GM19043 (cell line): ENCODE results near the gene MS4A13.
A peak's percentile ranks its signal among the peaks of the same experiment; 100 is the strongest.
"Not testable (repeated sequence)": the region's sequence is repeated elsewhere in the genome, so short reads cannot be mapped to it uniquely, and the experiment has no call there.

Source experiments
- ATAC-seq: cut with Tn5 transposase; IDR thresholded peaks from one replicate; pipeline ENCODE4 v1.9.1; 2021; ENCODE audit warnings: low read depth; ENCODE audit not compliant: unreplicated experiment

MS4A13 gene

GRCh38 chr11:60515144-60515855, at the start of gene MS4A13:
Gene MS4A13 (plus strand): TSS chr11:60515392. CDS start chr11:60518084, 2,692 bp downstream.
- no peak for ATAC-seq

GRCh38 chr11:60468829-60469228, 46.4 kb upstream of the MS4A13 start:
- no peak for ATAC-seq

- no peak for ATAC-seq
These were observed 45.5 kb upstream of the MS4A13 start for GRCh38 chr11:60469723-60470122.

- peak; percentile 68 for ATAC-seq
These were observed 38.2 kb upstream of the MS4A13 start for GRCh38 chr11:60477035-60477445.

- no peak for ATAC-seq
These were observed 32.8 kb upstream of the MS4A13 start for GRCh38 chr11:60482361-60482760.

DNA sequence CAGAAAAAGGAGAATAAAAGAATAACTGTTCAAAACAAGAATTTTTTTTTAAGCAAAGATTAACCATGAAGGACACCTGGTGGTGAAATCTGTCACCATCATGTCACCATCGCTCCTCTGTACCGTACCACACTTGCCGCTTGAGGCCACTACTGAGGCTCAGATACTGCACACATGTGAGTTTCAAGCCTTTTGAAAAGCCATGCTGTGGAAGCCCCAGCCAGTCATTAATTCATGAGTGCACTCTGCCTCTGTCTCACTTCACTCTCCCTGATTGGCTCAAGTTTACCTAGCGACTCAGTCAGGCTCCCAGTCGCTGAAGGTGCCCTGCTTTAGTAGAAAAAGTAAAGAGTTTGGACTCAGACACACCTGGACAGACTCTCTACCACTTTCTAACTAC, 29.2 kb upstream of the MS4A13 start:
- ATAC-seq = peak; percentile 98

DNA sequence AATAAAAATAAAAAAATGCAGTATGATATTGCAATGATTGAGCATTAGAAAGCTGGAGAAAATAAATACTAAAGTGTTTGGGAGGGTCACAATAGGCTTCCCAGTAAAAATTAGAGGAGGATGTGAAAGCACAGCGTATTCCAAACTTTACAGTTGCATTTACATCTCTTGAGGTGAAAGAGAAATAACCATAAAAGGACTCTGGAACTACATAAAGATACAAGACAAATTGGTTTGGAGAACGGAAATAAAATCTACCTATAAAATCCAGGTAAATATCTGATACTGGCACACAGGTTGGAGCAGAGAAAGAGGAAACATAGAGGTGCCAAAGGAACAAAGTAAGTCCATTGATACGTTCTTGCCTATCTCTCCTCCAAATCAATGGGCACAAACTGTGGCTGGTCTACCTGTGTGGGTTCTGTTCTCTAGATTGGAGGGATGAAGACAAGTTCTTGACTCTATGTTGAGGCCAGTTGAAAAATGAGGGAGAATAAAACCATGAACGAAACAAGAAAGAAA, 22.6 kb upstream of the MS4A13 start, which contains the start of gene MS4A12:
Gene MS4A12 (plus strand): TSS at position 291 of the 522 bp plus-strand sequence. CDS start 4,541 bp downstream, outside the sequence.
- ATAC-seq = no peak

DNA sequence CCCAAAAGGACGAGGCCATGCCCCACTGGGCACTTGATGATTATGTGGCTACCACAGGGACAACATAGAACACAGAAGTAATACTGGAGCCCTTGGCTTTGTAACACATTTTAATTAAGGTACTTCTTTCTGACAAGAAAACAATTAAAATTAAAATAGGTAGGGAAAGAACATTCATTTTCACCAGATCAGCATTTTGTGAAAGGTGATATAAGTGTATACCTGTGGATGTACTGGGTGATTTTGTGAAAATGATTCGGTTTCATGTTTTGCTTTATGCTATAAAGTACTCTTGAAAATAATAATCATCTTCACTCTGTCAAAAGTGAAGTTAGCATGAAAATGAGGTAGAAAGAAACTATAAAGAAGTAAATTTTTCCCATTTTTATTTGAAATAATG, 21.7 kb upstream of the MS4A13 start:
- ATAC-seq = no peak

DNA sequence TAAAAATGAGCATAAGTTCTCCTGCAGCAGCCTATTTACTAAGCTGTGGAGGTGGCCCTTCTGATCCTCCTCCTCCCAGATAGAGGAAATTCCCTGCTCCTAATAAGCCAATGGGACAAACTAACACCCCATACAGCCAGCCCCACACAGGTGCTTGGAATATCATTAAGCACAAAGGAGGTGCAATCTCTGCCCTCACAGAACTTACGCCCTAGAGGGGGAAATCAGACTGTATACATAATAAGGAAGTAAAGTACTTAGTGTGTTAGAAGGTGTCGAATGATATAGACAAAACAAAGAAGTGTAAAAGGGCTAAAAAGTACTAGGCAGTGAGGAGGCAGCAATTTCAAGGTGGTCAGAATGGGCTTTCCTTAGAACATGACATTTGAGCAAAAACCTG, 16.8 kb upstream of the MS4A13 start:
- no peak for ATAC-seq

GRCh38 chr11:60498853-60499252, 16.3 kb upstream of the MS4A13 start:
- no peak for ATAC-seq

DNA sequence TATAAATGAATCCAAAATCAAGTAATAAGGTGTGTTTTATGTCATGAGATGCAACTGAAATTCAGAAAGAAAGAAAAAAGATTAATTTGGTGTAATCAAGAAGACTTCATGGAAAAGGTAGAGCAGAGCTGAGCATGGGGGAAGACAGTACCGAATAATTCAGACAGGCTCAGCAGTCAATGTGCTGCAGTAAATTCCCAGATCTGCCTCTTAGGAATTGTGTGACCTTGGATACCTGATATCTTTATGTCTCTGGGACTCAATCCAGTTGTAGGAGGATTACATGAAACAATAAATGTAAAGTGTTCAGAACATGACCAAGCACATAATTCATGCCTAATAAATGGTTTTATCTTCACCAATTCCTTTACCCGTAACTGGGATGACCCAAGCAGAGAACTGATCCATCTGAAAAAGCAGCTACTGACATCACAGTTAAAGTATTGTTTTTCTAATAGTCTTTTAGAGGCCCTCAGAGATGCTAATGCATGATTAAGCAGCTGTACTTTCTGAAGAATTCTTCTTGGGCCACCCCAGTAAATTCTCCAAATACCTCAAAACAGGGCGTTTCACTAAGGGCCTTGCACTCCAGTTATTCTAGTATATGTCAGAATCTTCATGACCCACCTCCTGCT, 14.8 kb upstream of the MS4A13 start:
- ATAC-seq = no peak

DNA sequence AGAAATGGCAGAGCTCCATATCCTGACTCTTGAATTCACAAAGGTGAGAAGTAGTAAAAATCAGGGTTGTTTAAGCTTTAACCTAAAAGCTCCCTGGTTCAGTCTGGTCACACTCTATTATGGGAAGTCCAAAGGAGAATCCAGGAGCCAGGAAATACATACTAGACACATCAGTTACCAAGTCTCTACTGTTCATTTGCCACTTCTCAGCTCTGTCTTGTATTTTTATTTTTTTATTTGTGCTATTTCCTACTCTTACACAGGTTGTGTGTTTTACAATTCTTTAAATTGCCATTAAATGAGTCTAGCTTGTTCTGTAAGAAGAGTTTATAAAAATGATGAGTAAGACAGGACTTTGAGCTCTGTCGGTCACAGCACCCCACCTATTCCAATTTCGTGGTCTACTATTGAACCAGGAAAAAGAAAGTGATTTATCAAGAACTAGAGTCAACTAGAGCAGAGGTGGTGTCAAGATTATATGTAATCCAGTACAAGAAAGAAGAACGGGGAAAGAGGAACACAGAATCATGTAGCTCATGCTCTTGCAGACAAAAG, 12.9 kb upstream of the MS4A13 start:
- no peak for ATAC-seq

DNA sequence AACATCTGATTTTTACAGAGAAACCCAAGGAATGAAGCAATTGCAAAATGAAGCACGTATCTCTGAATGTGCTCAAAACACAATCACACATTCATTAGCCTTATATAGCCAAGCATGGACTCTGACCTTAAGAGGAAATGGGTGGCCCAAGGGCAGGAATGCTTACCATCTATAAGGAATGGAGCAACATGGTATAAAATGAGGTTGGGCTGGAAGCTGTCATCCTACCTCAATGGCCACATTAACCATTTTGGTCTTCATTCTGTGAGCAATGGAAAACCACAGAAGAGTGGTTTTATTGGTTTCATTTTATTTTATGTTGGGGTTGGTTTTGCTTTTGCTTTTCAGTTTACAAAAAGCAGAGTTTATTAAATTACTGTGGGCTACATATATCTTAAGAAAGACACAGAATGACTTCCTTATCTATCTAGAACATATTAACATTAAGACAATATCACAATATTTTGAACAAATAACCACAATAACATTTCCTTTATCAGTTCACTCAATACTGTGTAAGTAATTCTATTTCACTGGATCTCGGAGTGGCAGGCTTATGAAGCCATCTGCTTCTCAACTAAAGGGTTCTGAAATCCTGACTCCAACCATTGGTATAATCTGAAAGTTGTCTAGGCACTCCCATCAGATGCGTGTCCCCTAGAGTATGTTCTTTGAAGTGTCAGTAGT, 10.8 kb upstream of the MS4A13 start:
- no peak for ATAC-seq

DNA sequence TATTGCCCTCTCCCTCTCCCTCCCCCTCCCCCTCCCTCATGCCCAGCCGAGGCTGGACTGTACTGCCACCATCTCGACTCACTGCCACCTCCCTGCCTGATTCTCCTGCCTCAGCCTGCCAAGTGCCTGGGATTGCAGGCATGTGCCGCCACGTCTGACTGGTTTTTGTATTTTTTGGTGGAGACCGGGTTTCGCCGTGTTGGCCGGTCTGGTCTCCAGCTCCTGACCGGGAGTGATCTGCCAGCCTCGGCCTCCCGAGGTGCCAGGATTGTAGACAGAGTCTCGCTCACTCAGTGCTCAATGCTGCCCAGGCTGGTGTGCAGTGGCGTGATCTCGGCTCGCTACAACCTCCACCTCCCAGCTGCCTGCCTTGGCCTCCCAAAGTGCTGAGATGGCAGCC, 5.6 kb upstream of the MS4A13 start:
- not testable (repeated sequence) for ATAC-seq

- ATAC-seq = not testable (repeated sequence)
These were observed 5.0 kb upstream of the MS4A13 start for GRCh38 chr11:60510209-60510608.

GRCh38 chr11:60511393-60511792, 3.8 kb upstream of the MS4A13 start:
- ATAC-seq = no peak

- no peak for ATAC-seq
These were observed 2.5 kb upstream of the MS4A13 start for GRCh38 chr11:60512651-60513225.

DNA sequence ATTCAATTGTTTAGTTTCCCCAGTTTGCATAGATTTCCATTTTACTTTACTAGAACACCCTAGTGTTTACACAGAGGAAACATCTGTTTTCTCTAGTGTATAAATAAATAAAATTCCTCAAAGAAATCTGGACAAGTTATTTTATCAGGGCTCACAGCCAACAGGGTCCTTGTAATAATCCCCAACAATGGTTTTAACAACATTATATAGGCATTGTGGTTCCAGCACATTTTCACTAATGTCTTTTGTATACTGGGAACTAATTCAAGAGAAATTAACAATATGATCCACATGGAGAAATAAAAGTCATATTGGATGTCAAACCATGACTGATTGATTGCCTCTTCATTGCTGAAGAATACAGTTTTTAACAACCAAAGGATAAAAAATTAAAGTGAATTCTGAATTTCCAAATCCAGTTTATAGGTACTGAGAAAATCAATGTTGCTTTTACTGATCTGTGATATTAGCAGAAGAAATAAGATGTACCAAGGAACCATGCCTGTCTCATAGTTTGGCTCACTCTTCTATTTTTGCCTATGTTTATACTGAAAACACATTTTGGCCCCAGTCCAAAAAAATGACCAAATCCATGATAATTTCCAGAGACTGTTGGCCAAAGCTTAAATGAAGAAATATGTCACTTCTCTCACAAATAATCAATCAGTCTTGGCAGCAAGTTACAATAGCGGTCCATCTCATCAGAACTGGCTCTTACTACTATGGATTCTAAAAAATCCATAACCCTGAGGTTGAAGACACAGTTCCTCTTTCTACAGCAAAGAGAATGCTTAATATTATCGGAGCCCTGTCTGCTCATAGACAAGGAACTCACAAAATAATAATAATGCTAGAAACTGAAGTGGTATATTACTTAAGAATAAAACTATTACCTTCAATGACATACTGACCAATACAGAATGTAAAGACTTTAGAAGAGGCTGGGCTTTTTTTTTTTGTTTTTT, 1.4 kb upstream of the MS4A13 start:
- no peak for ATAC-seq

DNA sequence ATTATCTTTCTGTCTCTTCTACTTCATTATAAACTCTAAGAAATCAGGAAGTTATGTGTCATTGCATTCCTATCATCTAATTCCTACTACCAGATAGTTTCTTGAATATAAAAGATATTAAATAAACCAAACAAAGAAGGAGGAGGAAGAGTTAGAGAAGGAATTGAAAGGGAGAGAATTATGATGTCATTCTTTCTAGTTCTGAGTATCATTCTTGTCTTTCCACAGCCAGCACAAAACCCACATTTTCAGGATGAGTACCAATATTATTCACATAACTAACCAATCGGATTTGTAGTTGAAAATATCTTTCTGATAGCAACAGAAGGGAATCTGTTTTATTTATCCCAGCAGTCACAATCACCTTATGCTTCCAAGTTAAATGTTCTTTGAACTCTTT, 13.3 kb downstream of the MS4A13 start:
- ATAC-seq = no peak

DNA sequence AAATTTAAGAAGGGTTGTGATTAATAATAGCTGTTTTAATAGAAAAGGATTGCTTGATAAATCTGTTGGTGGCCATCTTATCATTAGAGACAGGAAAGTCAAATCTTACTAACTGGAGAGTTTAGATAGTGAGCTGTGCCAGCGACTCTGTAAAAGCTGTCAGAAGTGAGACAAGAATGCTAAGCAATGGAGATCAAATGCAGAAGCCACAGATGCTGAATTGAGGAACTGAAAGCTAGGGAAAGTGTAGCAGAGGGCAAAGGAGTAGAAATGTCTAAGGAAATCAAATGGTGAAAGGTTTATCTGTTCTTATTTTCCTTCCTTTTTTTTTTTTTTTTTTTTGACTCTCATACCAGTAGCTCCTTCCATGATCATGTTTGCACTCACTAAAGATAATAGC, 13.7 kb downstream of the MS4A13 start:
- peak; percentile 74 for ATAC-seq
